ENCODE data around the gene KRT17. TPM values are rescaled to one million over a fixed set of nuclear protein-coding genes. Genes with fewer than 3 reads are reported as not detected.
"Not testable (repeated sequence)": the region's sequence is repeated elsewhere in the genome, so short reads cannot be mapped to it uniquely, and the experiment has no call there.

The KRT17 gene
- total RNA-seq, 1 experiment from 2014 or later: not detected

- H3K4me3 ChIP-seq (ENCODE audit: low read length): no peak overlapping the region
- H3K4me1 ChIP-seq (ENCODE audit: low read length): peaks cover 18% of the 10 kb centered on the region
- H4K20me1 ChIP-seq (ENCODE audit: insufficient read depth, low read depth, low read length): no peaks in the 10 kb centered on the region
- H3K9ac ChIP-seq (ENCODE audit: low read length): no peak overlapping the region
- H3K9me2 ChIP-seq (replicated peaks; ENCODE audit: insufficient read depth, low read length): no peaks in the 10 kb centered on the region
- no peaks in the 10 kb centered on the region for H3K79me2 ChIP-seq (ENCODE audit: low read length)
- H3K36me3 ChIP-seq (ENCODE audit: insufficient read depth, low read length): no peaks in the 10 kb centered on the region
- H3K27ac ChIP-seq (ENCODE audit: low read length): no peak overlapping the region
- H3K9me3 ChIP-seq (ENCODE audit: low read length): no peaks in the 10 kb centered on the region
- peak; percentile 64 for DNase-seq
- no peak overlapping the region for H3K4me2 ChIP-seq (ENCODE audit: low read depth, low read length, poor library complexity, severe bottlenecking)
- no peaks in the 10 kb centered on the region for H3K27me3 ChIP-seq (ENCODE audit: low read length)
- H2AFZ ChIP-seq (ENCODE audit: low read length): no peak overlapping the region
Observed at GRCh38 chr17:41631025-41631897, 6.9 kb upstream of the KRT17 start.

- no peak for DNase-seq
- H3K9me3 ChIP-seq (ENCODE audit: low read length): no peaks in the 10 kb centered on the region
- no peak overlapping the region for H3K27ac ChIP-seq (ENCODE audit: low read length)
- no peaks in the 10 kb centered on the region for H3K79me2 ChIP-seq (ENCODE audit: low read length)
- H3K27me3 ChIP-seq (ENCODE audit: low read length): no peaks in the 10 kb centered on the region
- no peaks in the 10 kb centered on the region for H3K36me3 ChIP-seq (ENCODE audit: insufficient read depth, low read length)
- H3K4me3 ChIP-seq (ENCODE audit: low read length): no peak overlapping the region
- no peak overlapping the region for H3K9ac ChIP-seq (ENCODE audit: low read length)
- no peaks in the 10 kb centered on the region for H4K20me1 ChIP-seq (ENCODE audit: insufficient read depth, low read depth, low read length)
- H3K4me1 ChIP-seq (ENCODE audit: low read length): peaks cover 18% of the 10 kb centered on the region
- no peak overlapping the region for H3K4me2 ChIP-seq (ENCODE audit: low read depth, low read length, poor library complexity, severe bottlenecking)
- no peaks in the 10 kb centered on the region for H3K9me2 ChIP-seq (replicated peaks; ENCODE audit: insufficient read depth, low read length)
- no peak overlapping the region for H2AFZ ChIP-seq (ENCODE audit: low read length)
Observed at GRCh38 chr17:41629826-41630670, 5.7 kb upstream of the KRT17 start.

- Histone ChIP-seq H3K9ac (ENCODE audit: low read length) (no peak overlapping the region), H3K79me2 (ENCODE audit: low read length) (no peaks in the 10 kb centered on the region), H3K27ac (ENCODE audit: low read length) (no peak overlapping the region), H4K20me1 (ENCODE audit: insufficient read depth, low read depth, low read length) (no peaks in the 10 kb centered on the region), H3K4me1 (ENCODE audit: low read length) (peaks cover 18% of the 10 kb centered on the region), H3K36me3 (ENCODE audit: insufficient read depth, low read length) (no peaks in the 10 kb centered on the region), H3K27me3 (ENCODE audit: low read length) (no peaks in the 10 kb centered on the region), H3K9me3 (ENCODE audit: low read length) (no peaks in the 10 kb centered on the region), H3K4me3 (ENCODE audit: low read length) (no peak overlapping the region), H2AFZ (ENCODE audit: low read length) (no peak overlapping the region), H3K9me2 (replicated peaks; ENCODE audit: insufficient read depth, low read length) (no peaks in the 10 kb centered on the region), H3K4me2 (ENCODE audit: low read depth, low read length, poor library complexity, severe bottlenecking) (no peak overlapping the region)
- no peak for DNase-seq
Observed at GRCh38 chr17:41629316-41629715, 4.9 kb upstream of the KRT17 start.

GRCh38 chr17:41628621-41629255, 4.4 kb upstream of the KRT17 start:
- H3K4me2 ChIP-seq (ENCODE audit: low read depth, low read length, poor library complexity, severe bottlenecking); H2AFZ ChIP-seq (ENCODE audit: low read length); H3K36me3 ChIP-seq (ENCODE audit: insufficient read depth, low read length); H3K27ac ChIP-seq (ENCODE audit: low read length); H3K9me3 ChIP-seq (ENCODE audit: low read length); H3K4me3 ChIP-seq (ENCODE audit: low read length); H3K9me2 ChIP-seq (replicated peaks; ENCODE audit: insufficient read depth, low read length); H3K79me2 ChIP-seq (ENCODE audit: low read length); H3K27me3 ChIP-seq (ENCODE audit: low read length); DNase-seq; H4K20me1 ChIP-seq (ENCODE audit: insufficient read depth, low read depth, low read length); H3K9ac ChIP-seq (ENCODE audit: low read length): not testable (repeated sequence)
- peaks cover 18% of the 10 kb centered on the region for H3K4me1 ChIP-seq (ENCODE audit: low read length)

GRCh38 chr17:41628073-41628370, 3.6 kb upstream of the KRT17 start:
- DNase-seq; H3K27ac ChIP-seq (ENCODE audit: low read length); H4K20me1 ChIP-seq (ENCODE audit: insufficient read depth, low read depth, low read length); H3K4me2 ChIP-seq (ENCODE audit: low read depth, low read length, poor library complexity, severe bottlenecking); H3K36me3 ChIP-seq (ENCODE audit: insufficient read depth, low read length); H3K9ac ChIP-seq (ENCODE audit: low read length); H3K27me3 ChIP-seq (ENCODE audit: low read length); H3K4me3 ChIP-seq (ENCODE audit: low read length); H3K9me2 ChIP-seq (replicated peaks; ENCODE audit: insufficient read depth, low read length); H2AFZ ChIP-seq (ENCODE audit: low read length); H3K9me3 ChIP-seq (ENCODE audit: low read length); H3K79me2 ChIP-seq (ENCODE audit: low read length): not testable (repeated sequence)
- H3K4me1 ChIP-seq (ENCODE audit: low read length): peaks cover 18% of the 10 kb centered on the region

- Histone ChIP-seq H3K9me3 (ENCODE audit: low read length) (no peaks in the 10 kb centered on the region), H3K27ac (ENCODE audit: low read length) (no peak overlapping the region), H2AFZ (ENCODE audit: low read length) (no peak overlapping the region), H3K4me2 (ENCODE audit: low read depth, low read length, poor library complexity, severe bottlenecking) (no peak overlapping the region), H3K9me2 (replicated peaks; ENCODE audit: insufficient read depth, low read length) (no peaks in the 10 kb centered on the region), H3K27me3 (ENCODE audit: low read length) (no peaks in the 10 kb centered on the region), H3K79me2 (ENCODE audit: low read length) (no peaks in the 10 kb centered on the region), H4K20me1 (ENCODE audit: insufficient read depth, low read depth, low read length) (no peaks in the 10 kb centered on the region), H3K4me1 (ENCODE audit: low read length) (peaks cover 18% of the 10 kb centered on the region), H3K36me3 (ENCODE audit: insufficient read depth, low read length) (no peaks in the 10 kb centered on the region), H3K4me3 (ENCODE audit: low read length) (no peak overlapping the region), H3K9ac (ENCODE audit: low read length) (no peak overlapping the region)
- DNase-seq: no peak
Observed at GRCh38 chr17:41627316-41628072, 3.1 kb upstream of the KRT17 start.

- not testable (repeated sequence) for H4K20me1 ChIP-seq (ENCODE audit: insufficient read depth, low read depth, low read length); H2AFZ ChIP-seq (ENCODE audit: low read length); H3K27me3 ChIP-seq (ENCODE audit: low read length); H3K9ac ChIP-seq (ENCODE audit: low read length); DNase-seq; H3K79me2 ChIP-seq (ENCODE audit: low read length); H3K9me3 ChIP-seq (ENCODE audit: low read length); H3K4me2 ChIP-seq (ENCODE audit: low read depth, low read length, poor library complexity, severe bottlenecking); H3K36me3 ChIP-seq (ENCODE audit: insufficient read depth, low read length); H3K4me3 ChIP-seq (ENCODE audit: low read length); H3K9me2 ChIP-seq (replicated peaks; ENCODE audit: insufficient read depth, low read length); H3K27ac ChIP-seq (ENCODE audit: low read length)
- peaks cover 18% of the 10 kb centered on the region for H3K4me1 ChIP-seq (ENCODE audit: low read length)
Observed at GRCh38 chr17:41626914-41627295, 2.5 kb upstream of the KRT17 start.
